Measurements from ENCODE around the gene FAM171A2. TPM values are rescaled to one million over a fixed set of nuclear protein-coding genes. Genes with fewer than 3 reads are reported as not detected.
"Not testable (repeated sequence)": the region's sequence is repeated elsewhere in the genome, so short reads cannot be mapped to it uniquely, and the experiment has no call there.

FAM171A2 gene
- total and polyA plus RNA-seq, 2 donors from 2014 or later, result 0.94 to 1.6 TPM

DNA sequence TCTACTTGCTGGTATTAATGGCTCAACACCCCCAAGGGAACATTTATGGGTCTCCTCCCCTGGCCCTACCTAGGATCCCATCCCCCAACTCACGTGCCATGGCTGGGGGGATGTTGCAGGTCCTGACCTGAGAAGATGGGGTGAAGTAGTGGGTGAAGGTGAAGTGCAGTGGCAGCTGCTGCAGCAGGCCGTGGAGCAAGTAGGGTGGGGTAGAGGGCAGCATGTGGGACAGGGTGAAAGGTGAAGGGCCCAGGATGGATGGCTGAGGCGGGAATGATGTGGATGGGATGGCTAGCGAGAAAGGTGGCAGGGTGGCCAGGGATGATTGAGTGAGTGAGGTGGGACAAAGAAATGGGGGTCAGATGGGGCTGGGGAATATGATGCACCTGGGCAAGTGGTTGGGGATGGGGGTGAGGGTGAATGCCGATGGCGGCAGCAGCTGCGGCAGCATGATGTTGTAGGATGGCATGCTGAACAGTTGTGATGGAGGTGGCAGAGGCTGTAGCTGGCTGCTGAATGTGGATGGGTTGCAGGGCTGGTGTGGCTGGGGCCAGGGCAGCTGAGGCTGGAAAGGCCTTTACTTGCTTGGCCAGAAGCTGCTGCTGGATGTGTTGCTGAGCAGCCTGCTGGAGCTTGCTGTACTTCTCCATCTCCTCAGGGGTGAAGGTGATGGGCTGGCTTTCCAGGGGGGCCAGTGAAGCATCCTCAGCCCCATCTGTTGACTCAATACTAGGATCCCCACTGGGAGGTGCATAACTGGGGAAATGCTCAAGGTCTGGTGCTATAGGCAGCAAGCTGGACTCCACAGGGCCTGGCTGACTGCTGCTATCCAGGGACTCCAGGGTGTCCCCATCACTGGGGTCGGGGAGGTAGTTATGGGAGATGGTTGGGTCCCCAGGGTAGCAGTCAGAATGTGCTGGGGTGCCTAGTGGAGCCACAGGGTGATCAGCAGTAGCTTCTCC lies 34.1 kb upstream of the FAM171A2 start:
- DNase-seq, result no peak
- intact Hi-C loops (cut with DNase I), result no loop called here
- no peak for FAIRE-seq
- Histone ChIP-seq H3K27ac (ENCODE audit: low read depth in 2 of 2, low read length in 2 of 2) (no peak overlapping the region), H3K9me3 (ENCODE audit: control insufficient read depth in 2 of 3, insufficient read depth in 1 of 3, low read length in 3 of 3) (no peaks in the 10 kb centered on the region), H3K27me3 (ENCODE audit: control insufficient read depth, insufficient read depth, low read length) (no peaks in the 10 kb centered on the region), H3K4me1 (ENCODE audit: control insufficient read depth in 2 of 3, insufficient read depth in 2 of 3, low read depth in 1 of 3, low read length in 3 of 3) (no peaks in the 10 kb centered on the region), H3K36me3 (ENCODE audit: control insufficient read depth in 2 of 3, insufficient read depth in 3 of 3, low read length in 3 of 3) (peaks cover 0 to 30% (median 10%) of the 10 kb centered on the region in 3 donors), H3K9ac (ENCODE audit: low read length in 3 of 3) (no peak overlapping the region), H3K4me3 (ENCODE audit: low read length in 3 of 3) (no peak overlapping the region)
- no peak for TF ChIP-seq CTCF (IDR thresholded peaks at IDR 0.05; ENCODE audit: borderline replicate concordance, extremely low read depth, insufficient read depth)

GRCh38 chr17:44396946-44397345 lies 33.3 kb upstream of the FAM171A2 start:
- no peak for TF ChIP-seq CTCF (IDR thresholded peaks at IDR 0.05; ENCODE audit: borderline replicate concordance, extremely low read depth, insufficient read depth)
- DNase-seq, result no peak
- H3K27ac ChIP-seq (ENCODE audit: low read depth in 2 of 2, low read length in 2 of 2), result no peak overlapping the region
- H3K4me1 ChIP-seq (ENCODE audit: control insufficient read depth in 2 of 3, insufficient read depth in 2 of 3, low read depth in 1 of 3, low read length in 3 of 3), result no peaks in the 10 kb centered on the region
- FAIRE-seq, result no peak
- H3K9ac ChIP-seq (ENCODE audit: low read length in 3 of 3), result no peak overlapping the region
- H3K36me3 ChIP-seq (ENCODE audit: control insufficient read depth in 2 of 3, insufficient read depth in 3 of 3, low read length in 3 of 3), result peaks cover 0 to 27% (median 9%) of the 10 kb centered on the region in 3 donors
- no peaks in the 10 kb centered on the region for H3K9me3 ChIP-seq (ENCODE audit: control insufficient read depth in 2 of 3, insufficient read depth in 1 of 3, low read length in 3 of 3)
- no peak overlapping the region for H3K4me3 ChIP-seq (ENCODE audit: low read length in 3 of 3)
- H3K27me3 ChIP-seq (ENCODE audit: control insufficient read depth, insufficient read depth, low read length), result no peaks in the 10 kb centered on the region
- intact Hi-C loops (cut with DNase I), result no loop called here

- DNase-seq (no peak), FAIRE-seq (no peak)
- H3K27me3 ChIP-seq (ENCODE audit: control insufficient read depth, insufficient read depth, low read length), result no peaks in the 10 kb centered on the region
- TF ChIP-seq CTCF (IDR thresholded peaks at IDR 0.05; ENCODE audit: borderline replicate concordance, extremely low read depth, insufficient read depth), result no peak
- no peak overlapping the region for H3K4me3 ChIP-seq (ENCODE audit: low read length in 3 of 3)
- H3K9ac ChIP-seq (ENCODE audit: low read length in 3 of 3), result no peak overlapping the region
- H3K9me3 ChIP-seq (ENCODE audit: control insufficient read depth in 2 of 3, insufficient read depth in 1 of 3, low read length in 3 of 3), result no peaks in the 10 kb centered on the region
- no peaks in the 10 kb centered on the region for H3K4me1 ChIP-seq (ENCODE audit: control insufficient read depth in 2 of 3, insufficient read depth in 2 of 3, low read depth in 1 of 3, low read length in 3 of 3)
- H3K27ac ChIP-seq (ENCODE audit: low read depth in 2 of 2, low read length in 2 of 2), result no peak overlapping the region
- peaks cover 0 to 11% (median 5%) of the 10 kb centered on the region in 3 donors for H3K36me3 ChIP-seq (ENCODE audit: control insufficient read depth in 2 of 3, insufficient read depth in 3 of 3, low read length in 3 of 3)
- intact Hi-C loops (cut with DNase I), result no loop called here
Measured at GRCh38 chr17:44394833-44395232, 31.2 kb upstream of the FAM171A2 start.

- FAIRE-seq; H3K27me3 ChIP-seq (ENCODE audit: control insufficient read depth, insufficient read depth, low read length); H3K4me1 ChIP-seq (ENCODE audit: control insufficient read depth in 2 of 3, insufficient read depth in 2 of 3, low read depth in 1 of 3, low read length in 3 of 3); H3K9me3 ChIP-seq (ENCODE audit: control insufficient read depth in 2 of 3, insufficient read depth in 1 of 3, low read length in 3 of 3); DNase-seq; H3K9ac ChIP-seq (ENCODE audit: low read length in 3 of 3); H3K36me3 ChIP-seq (ENCODE audit: control insufficient read depth in 2 of 3, insufficient read depth in 3 of 3, low read length in 3 of 3); intact Hi-C loops (cut with DNase I); H3K27ac ChIP-seq (ENCODE audit: low read depth in 2 of 2, low read length in 2 of 2); H3K4me3 ChIP-seq (ENCODE audit: low read length in 3 of 3): not testable (repeated sequence)
Measured at GRCh38 chr17:44394112-44394511, 30.5 kb upstream of the FAM171A2 start.
